Natural killer cell (primary cell): ENCODE data around the gene CDC42BPA. TPM values are rescaled to one million over a fixed set of nuclear protein-coding genes. Genes with fewer than 3 reads are reported as not detected.
"Not testable (repeated sequence)": the region's sequence is repeated elsewhere in the genome, so short reads cannot be mapped to it uniquely, and the experiment has no call there.

Experiments
- ATAC-seq, 3 donors: fragments of 150-1000 bp in 2 of 3; fragments of 200-7000 bp in 1 of 3; cut with Tn5 transposase; 1 replicate in 1 of 3; 2 replicates in 2 of 3; pipeline ENCODE4 v1.10.0; 2021; ENCODE audit warnings: mild to moderate bottlenecking in 2 of 3, moderate library complexity in 2 of 3
- DNase-seq, 2 donors: peaks; one replicate each; pipeline versions ENCODE4 v3.0.0 to v3.0.0-alpha.2; 2013 to 2021; ENCODE audit warnings: mixed read lengths in 1 of 2
- H3K27ac ChIP-seq: one replicate; pipeline ENCODE4 v1.5.1; 2013; ENCODE audit warnings: mild to moderate bottlenecking, low read length
- H3K27me3 ChIP-seq: one replicate; pipeline ENCODE4 v1.6.1; 2013; ENCODE audit warnings: low read length; ENCODE audit not compliant: control insufficient read depth, insufficient read depth
- H3K36me3 ChIP-seq: one replicate; pipeline ENCODE4 v1.6.1; 2013; ENCODE audit warnings: low read length; ENCODE audit not compliant: control insufficient read depth, insufficient read depth
- H3K4me1 ChIP-seq: one replicate; pipeline ENCODE4 v1.6.1; 2013; ENCODE audit warnings: low read length; ENCODE audit not compliant: control insufficient read depth, insufficient read depth
- H3K4me3 ChIP-seq: one replicate; pipeline ENCODE4 v1.5.1; 2013; ENCODE audit warnings: low read length
- H3K9me3 ChIP-seq: one replicate; pipeline ENCODE4 v1.6.1; 2013; ENCODE audit warnings: low read length; ENCODE audit not compliant: control insufficient read depth, insufficient read depth
- H3K27ac Mint-ChIP-seq, 2 donors: one replicate each; pipeline ENCODE4 v1.8.0; 2022; ENCODE audit warnings: mild to moderate bottlenecking in 2 of 2, mixed read lengths in 2 of 2, moderate library complexity in 1 of 2
- H3K27me3 Mint-ChIP-seq, 2 donors: one replicate each; pipeline ENCODE4 v1.8.0; 2022; ENCODE audit warnings: low read depth in 2 of 2, mixed read lengths in 2 of 2
- H3K36me3 Mint-ChIP-seq: one replicate; pipeline ENCODE4 v1.8.0; 2022; ENCODE audit warnings: mixed read lengths
- H3K4me1 Mint-ChIP-seq, 2 donors: one replicate each; pipeline ENCODE4 v1.8.0; 2022; ENCODE audit warnings: mixed read lengths in 2 of 2
- H3K4me3 Mint-ChIP-seq: one replicate; pipeline ENCODE4 v1.8.0; 2022; ENCODE audit warnings: mild to moderate bottlenecking, moderate library complexity, mixed read lengths
- H3K9me3 Mint-ChIP-seq, 2 donors: one replicate each; pipeline ENCODE4 v1.8.0; 2022; ENCODE audit warnings: mixed read lengths in 2 of 2
- WGBS: methylation state at CpG from one replicate; pipeline ENCODE4 v1.1.7; 2013; ENCODE audit warnings: missing lambda C conversion rate; ENCODE audit not compliant: insufficient coverage; 5-methylcytosine and 5-hydroxymethylcytosine counted together
- intact Hi-C: fragments of 100-400 bp; cut with micrococcal nuclease; formaldehyde crosslinking; loops from one replicate; pipeline ENCODE4 v1.14.2; 2022
- total RNA-seq, 4 donors: library from RNA; stranded (reverse); fragments of 120-200 nt in 1 of 4; gene quantifications; one replicate each; pipeline versions ENCODE4 v1.2.3 to v1.2.4, GENCODE V29; 2013 to 2022
- TF ChIP-seq, protein P1 (sequence below): fragments of 200-600 bp; IDR thresholded peaks from one replicate; pipeline ENCODE4 v1.8.0; 2022; ENCODE audit warnings: antibody characterized with exemption

CDC42BPA gene
- total RNA-seq, 3 donors from 2014 or later (not counting 1 experiment from before 2014, with no cell fraction given) = 0.14 to 2.4 (median 0.77) TPM

GRCh38 chr1:227343727-227344551 is 25.6 kb upstream of the CDC42BPA start:
- H3K4me3 ChIP-seq = no peak overlapping the region
- Mint-ChIP-seq H3K4me1 (no peaks in the 10 kb centered on the region), H3K27me3 (peaks cover 0 to 6% of the 10 kb centered on the region in 2 donors), H3K27ac (no peak overlapping the region), H3K4me3 (no peak overlapping the region), H3K9me3 (no peaks in the 10 kb centered on the region), H3K36me3 (no peaks in the 10 kb centered on the region)
- DNase-seq (no peak), ATAC-seq (no peak)
- no peaks in the 10 kb centered on the region for H3K4me1 ChIP-seq
- intact Hi-C loops = no loop called here
- WGBS = 77% methylated on average over 1 of the region's 3 CpGs
- TF ChIP-seq, protein P1, sequence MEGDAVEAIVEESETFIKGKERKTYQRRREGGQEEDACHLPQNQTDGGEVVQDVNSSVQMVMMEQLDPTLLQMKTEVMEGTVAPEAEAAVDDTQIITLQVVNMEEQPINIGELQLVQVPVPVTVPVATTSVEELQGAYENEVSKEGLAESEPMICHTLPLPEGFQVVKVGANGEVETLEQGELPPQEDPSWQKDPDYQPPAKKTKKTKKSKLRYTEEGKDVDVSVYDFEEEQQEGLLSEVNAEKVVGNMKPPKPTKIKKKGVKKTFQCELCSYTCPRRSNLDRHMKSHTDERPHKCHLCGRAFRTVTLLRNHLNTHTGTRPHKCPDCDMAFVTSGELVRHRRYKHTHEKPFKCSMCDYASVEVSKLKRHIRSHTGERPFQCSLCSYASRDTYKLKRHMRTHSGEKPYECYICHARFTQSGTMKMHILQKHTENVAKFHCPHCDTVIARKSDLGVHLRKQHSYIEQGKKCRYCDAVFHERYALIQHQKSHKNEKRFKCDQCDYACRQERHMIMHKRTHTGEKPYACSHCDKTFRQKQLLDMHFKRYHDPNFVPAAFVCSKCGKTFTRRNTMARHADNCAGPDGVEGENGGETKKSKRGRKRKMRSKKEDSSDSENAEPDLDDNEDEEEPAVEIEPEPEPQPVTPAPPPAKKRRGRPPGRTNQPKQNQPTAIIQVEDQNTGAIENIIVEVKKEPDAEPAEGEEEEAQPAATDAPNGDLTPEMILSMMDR = no peak
- H3K27ac ChIP-seq = no peak overlapping the region
- H3K9me3 ChIP-seq = no peaks in the 10 kb centered on the region
- H3K27me3 ChIP-seq = no peaks in the 10 kb centered on the region
- H3K36me3 ChIP-seq = no peaks in the 10 kb centered on the region

- intact Hi-C loops = no loop called here
- no peak for ATAC-seq
- H3K9me3 Mint-ChIP-seq = no peaks in the 10 kb centered on the region
These were observed 24.9 kb upstream of the CDC42BPA start for GRCh38 chr1:227343206-227343605.

GRCh38 chr1:227342075-227342829 is 24.0 kb upstream of the CDC42BPA start:
- no peak for ATAC-seq
- no peaks in the 10 kb centered on the region for H3K36me3 ChIP-seq
- no peak for DNase-seq
- H3K4me1 ChIP-seq = no peaks in the 10 kb centered on the region
- Mint-ChIP-seq H3K36me3 (no peaks in the 10 kb centered on the region), H3K27ac (no peak overlapping the region), H3K9me3 (no peaks in the 10 kb centered on the region), H3K4me3 (no peak overlapping the region), H3K27me3 (peaks cover 3 to 6% of the 10 kb centered on the region in 2 donors), H3K4me1 (no peaks in the 10 kb centered on the region)
- no peak overlapping the region for H3K4me3 ChIP-seq
- TF ChIP-seq, protein P1 = no peak
- WGBS = 94% methylated on average over 3 of the region's 3 CpGs
- intact Hi-C loops = no loop called here
- no peaks in the 10 kb centered on the region for H3K27me3 ChIP-seq
- no peak overlapping the region for H3K27ac ChIP-seq
- no peaks in the 10 kb centered on the region for H3K9me3 ChIP-seq

More at GRCh38 chr1:227343206-227343605, 24.9 kb upstream of the CDC42BPA start:
- no peak overlapping the region for H3K27ac Mint-ChIP-seq
- no peak for DNase-seq
- TF ChIP-seq, protein P1 = no peak
- Histone ChIP-seq H3K27ac (no peak overlapping the region), H3K36me3 (no peaks in the 10 kb centered on the region), H3K9me3 (no peaks in the 10 kb centered on the region), H3K4me1 (no peaks in the 10 kb centered on the region), H3K4me3 (no peak overlapping the region), H3K27me3 (no peaks in the 10 kb centered on the region)
- H3K36me3 Mint-ChIP-seq = no peaks in the 10 kb centered on the region
- H3K4me3 Mint-ChIP-seq = no peak overlapping the region
- peaks cover 0 to 6% of the 10 kb centered on the region in 2 donors for H3K27me3 Mint-ChIP-seq
- no peaks in the 10 kb centered on the region for H3K4me1 Mint-ChIP-seq

GRCh38 chr1:227336136-227336535 is 17.8 kb upstream of the CDC42BPA start:
- H3K27ac Mint-ChIP-seq, H3K4me3 ChIP-seq: not testable (repeated sequence)
- WGBS = 94% methylated on average over 4 of the region's 4 CpGs

More at GRCh38 chr1:227336136-227336535, 17.8 kb upstream of the CDC42BPA start:
- H3K4me1 Mint-ChIP-seq, H3K27ac ChIP-seq, H3K36me3 Mint-ChIP-seq, H3K27me3 ChIP-seq, H3K9me3 ChIP-seq, intact Hi-C loops, H3K4me1 ChIP-seq, H3K36me3 ChIP-seq, DNase-seq, ATAC-seq, H3K4me3 Mint-ChIP-seq, H3K9me3 Mint-ChIP-seq: not testable (repeated sequence)
- peaks cover 9 to 13% of the 10 kb centered on the region in 2 donors for H3K27me3 Mint-ChIP-seq
